Measurements from ENCODE around the gene EIF2B4.

GRCh38 chr2:27347641-27348040, 22.5 kb downstream of the EIF2B4 start:
- TF ChIP-seq CTCF (conservative IDR thresholded peaks at IDR 0.05): no peak
- no peak for TF ChIP-seq ZFX (IDR thresholded peaks at IDR 0.05)

All from C4-2B (cell line).